ENCODE measurements around the gene AATF. TPM values are rescaled to one million over a fixed set of nuclear protein-coding genes. Genes with fewer than 3 reads are reported as not detected.
A peak's percentile ranks its signal among the peaks of the same experiment; 100 is the strongest.

Gene AATF
- total and polyA plus RNA-seq, 9 of the 15 experiments (the other 6 are each of a cell fraction or from before 2014, with no cell fraction given) = 34.5 to 133 (median 90.1) TPM

DNA sequence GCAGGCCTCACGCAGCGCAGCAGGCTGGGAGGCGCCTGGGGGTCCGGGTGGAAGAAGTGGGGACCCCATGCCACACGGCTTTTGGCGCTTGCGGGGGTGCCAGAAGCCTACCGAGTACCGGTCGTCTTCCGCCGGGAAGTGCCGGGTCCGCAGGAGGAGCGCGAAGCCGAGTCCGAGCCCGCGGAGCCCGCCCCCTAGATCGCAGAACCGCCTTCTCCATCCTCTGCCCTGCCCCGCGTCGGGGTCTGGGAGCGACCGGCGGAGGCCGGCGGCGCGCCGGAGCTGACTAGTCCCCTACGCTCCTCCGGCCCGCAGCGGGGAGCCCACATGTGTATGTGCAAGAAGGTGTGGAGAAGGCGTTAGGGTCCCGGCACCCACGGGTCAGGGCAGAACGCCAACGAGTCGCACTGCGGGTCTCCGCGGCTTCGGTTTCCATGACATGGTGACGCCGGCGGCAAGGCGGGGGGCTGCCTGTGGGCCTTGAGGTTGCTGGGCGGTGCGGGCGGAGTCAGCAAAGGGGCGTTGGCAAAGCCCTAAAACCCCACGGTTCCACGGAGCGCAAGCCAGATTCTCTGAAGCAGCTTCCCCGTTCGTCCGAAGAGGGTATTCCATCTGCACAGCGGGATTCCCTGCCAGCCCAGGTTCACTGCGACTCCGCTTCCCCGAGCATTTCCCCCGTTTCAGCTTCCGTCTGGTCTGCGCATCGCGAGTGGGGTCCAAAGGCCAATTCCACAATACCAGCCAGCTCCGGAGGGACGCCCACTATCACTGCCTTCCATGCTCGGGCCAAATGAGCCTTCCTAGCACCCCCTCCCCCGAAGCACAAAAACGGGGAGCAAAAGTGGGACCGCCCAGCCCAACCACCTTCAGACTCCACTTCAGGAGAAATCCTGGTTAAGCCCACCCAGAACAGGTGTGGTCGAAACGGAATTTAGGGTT, 13.8 kb upstream of the AATF start (continued):
- TF ChIP-seq, protein P1, sequence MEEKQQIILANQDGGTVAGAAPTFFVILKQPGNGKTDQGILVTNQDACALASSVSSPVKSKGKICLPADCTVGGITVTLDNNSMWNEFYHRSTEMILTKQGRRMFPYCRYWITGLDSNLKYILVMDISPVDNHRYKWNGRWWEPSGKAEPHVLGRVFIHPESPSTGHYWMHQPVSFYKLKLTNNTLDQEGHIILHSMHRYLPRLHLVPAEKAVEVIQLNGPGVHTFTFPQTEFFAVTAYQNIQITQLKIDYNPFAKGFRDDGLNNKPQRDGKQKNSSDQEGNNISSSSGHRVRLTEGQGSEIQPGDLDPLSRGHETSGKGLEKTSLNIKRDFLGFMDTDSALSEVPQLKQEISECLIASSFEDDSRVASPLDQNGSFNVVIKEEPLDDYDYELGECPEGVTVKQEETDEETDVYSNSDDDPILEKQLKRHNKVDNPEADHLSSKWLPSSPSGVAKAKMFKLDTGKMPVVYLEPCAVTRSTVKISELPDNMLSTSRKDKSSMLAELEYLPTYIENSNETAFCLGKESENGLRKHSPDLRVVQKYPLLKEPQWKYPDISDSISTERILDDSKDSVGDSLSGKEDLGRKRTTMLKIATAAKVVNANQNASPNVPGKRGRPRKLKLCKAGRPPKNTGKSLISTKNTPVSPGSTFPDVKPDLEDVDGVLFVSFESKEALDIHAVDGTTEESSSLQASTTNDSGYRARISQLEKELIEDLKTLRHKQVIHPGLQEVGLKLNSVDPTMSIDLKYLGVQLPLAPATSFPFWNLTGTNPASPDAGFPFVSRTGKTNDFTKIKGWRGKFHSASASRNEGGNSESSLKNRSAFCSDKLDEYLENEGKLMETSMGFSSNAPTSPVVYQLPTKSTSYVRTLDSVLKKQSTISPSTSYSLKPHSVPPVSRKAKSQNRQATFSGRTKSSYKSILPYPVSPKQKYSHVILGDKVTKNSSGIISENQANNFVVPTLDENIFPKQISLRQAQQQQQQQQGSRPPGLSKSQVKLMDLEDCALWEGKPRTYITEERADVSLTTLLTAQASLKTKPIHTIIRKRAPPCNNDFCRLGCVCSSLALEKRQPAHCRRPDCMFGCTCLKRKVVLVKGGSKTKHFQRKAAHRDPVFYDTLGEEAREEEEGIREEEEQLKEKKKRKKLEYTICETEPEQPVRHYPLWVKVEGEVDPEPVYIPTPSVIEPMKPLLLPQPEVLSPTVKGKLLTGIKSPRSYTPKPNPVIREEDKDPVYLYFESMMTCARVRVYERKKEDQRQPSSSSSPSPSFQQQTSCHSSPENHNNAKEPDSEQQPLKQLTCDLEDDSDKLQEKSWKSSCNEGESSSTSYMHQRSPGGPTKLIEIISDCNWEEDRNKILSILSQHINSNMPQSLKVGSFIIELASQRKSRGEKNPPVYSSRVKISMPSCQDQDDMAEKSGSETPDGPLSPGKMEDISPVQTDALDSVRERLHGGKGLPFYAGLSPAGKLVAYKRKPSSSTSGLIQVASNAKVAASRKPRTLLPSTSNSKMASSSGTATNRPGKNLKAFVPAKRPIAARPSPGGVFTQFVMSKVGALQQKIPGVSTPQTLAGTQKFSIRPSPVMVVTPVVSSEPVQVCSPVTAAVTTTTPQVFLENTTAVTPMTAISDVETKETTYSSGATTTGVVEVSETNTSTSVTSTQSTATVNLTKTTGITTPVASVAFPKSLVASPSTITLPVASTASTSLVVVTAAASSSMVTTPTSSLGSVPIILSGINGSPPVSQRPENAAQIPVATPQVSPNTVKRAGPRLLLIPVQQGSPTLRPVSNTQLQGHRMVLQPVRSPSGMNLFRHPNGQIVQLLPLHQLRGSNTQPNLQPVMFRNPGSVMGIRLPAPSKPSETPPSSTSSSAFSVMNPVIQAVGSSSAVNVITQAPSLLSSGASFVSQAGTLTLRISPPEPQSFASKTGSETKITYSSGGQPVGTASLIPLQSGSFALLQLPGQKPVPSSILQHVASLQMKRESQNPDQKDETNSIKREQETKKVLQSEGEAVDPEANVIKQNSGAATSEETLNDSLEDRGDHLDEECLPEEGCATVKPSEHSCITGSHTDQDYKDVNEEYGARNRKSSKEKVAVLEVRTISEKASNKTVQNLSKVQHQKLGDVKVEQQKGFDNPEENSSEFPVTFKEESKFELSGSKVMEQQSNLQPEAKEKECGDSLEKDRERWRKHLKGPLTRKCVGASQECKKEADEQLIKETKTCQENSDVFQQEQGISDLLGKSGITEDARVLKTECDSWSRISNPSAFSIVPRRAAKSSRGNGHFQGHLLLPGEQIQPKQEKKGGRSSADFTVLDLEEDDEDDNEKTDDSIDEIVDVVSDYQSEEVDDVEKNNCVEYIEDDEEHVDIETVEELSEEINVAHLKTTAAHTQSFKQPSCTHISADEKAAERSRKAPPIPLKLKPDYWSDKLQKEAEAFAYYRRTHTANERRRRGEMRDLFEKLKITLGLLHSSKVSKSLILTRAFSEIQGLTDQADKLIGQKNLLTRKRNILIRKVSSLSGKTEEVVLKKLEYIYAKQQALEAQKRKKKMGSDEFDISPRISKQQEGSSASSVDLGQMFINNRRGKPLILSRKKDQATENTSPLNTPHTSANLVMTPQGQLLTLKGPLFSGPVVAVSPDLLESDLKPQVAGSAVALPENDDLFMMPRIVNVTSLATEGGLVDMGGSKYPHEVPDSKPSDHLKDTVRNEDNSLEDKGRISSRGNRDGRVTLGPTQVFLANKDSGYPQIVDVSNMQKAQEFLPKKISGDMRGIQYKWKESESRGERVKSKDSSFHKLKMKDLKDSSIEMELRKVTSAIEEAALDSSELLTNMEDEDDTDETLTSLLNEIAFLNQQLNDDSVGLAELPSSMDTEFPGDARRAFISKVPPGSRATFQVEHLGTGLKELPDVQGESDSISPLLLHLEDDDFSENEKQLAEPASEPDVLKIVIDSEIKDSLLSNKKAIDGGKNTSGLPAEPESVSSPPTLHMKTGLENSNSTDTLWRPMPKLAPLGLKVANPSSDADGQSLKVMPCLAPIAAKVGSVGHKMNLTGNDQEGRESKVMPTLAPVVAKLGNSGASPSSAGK (IDR thresholded peaks at IDR 0.05) = no peak
- peak; percentile 70; the same call in 1 of the 2 replicates for TF ChIP-seq KDM2B (CRISPR knock-in tag; IDR thresholded peaks at IDR 0.05)
- peak; percentile 15 for TF ChIP-seq KDM5B (IDR thresholded peaks at IDR 0.05; ENCODE audit: insufficient replicate concordance, low read depth, low read length)
- TF ChIP-seq, protein P2, sequence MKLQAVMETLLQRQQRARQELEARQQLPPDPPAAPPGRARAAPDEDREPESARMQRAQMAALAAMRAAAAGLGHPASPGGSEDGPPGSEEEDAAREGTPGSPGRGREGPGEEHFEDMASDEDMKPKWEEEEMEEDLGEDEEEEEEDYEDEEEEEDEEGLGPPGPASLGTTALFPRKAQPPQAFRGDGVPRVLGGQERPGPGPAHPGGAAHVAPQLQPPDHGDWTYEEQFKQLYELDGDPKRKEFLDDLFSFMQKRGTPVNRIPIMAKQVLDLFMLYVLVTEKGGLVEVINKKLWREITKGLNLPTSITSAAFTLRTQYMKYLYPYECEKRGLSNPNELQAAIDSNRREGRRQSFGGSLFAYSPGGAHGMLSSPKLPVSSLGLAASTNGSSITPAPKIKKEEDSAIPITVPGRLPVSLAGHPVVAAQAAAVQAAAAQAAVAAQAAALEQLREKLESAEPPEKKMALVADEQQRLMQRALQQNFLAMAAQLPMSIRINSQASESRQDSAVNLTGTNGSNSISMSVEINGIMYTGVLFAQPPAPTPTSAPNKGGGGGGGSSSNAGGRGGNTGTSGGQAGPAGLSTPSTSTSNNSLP (IDR thresholded peaks at IDR 0.05; ENCODE audit: borderline replicate concordance, low read depth, low read length) = no peak
- peak; percentile 73; the same call in 1 of the 2 replicates for TF ChIP-seq NFATC3 (IDR thresholded peaks at IDR 0.05)
- peak; percentile 4 for TF ChIP-seq ZFP36 (IDR thresholded peaks at IDR 0.05; ENCODE audit: low read depth, low read length, partially characterized antibody)
- no peak for TF ChIP-seq NFXL1 (CRISPR knock-in tag; IDR thresholded peaks at IDR 0.05)
- peak; percentile 16; the same call in 1 of the 2 replicates for TF ChIP-seq CTBP1 (IDR thresholded peaks at IDR 0.05; ENCODE audit: borderline replicate concordance)
- TF ChIP-seq, protein P3, sequence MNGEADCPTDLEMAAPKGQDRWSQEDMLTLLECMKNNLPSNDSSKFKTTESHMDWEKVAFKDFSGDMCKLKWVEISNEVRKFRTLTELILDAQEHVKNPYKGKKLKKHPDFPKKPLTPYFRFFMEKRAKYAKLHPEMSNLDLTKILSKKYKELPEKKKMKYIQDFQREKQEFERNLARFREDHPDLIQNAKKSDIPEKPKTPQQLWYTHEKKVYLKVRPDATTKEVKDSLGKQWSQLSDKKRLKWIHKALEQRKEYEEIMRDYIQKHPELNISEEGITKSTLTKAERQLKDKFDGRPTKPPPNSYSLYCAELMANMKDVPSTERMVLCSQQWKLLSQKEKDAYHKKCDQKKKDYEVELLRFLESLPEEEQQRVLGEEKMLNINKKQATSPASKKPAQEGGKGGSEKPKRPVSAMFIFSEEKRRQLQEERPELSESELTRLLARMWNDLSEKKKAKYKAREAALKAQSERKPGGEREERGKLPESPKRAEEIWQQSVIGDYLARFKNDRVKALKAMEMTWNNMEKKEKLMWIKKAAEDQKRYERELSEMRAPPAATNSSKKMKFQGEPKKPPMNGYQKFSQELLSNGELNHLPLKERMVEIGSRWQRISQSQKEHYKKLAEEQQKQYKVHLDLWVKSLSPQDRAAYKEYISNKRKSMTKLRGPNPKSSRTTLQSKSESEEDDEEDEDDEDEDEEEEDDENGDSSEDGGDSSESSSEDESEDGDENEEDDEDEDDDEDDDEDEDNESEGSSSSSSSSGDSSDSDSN (IDR thresholded peaks at IDR 0.05; ENCODE audit: borderline replicate concordance in 1 of 2, low read depth in 2 of 2, low read length in 2 of 2) = 0 out of 4 replicates have a peak, but pooled peaks of 1 of the 2 experiments have one; percentile 23
